Activated CD8-positive, alpha-beta T cell treated with anti-CD3 and anti-CD28 coated beads for 36 hours (primary cell): ENCODE data around the gene BSDC1. TPM values are rescaled to one million over a fixed set of nuclear protein-coding genes. Genes with fewer than 3 reads are reported as not detected.
A peak's percentile ranks its signal among the peaks of the same experiment; 100 is the strongest.
"Not testable (repeated sequence)": the region's sequence is repeated elsewhere in the genome, so short reads cannot be mapped to it uniquely, and the experiment has no call there.

ENCODE experiments used
- ATAC-seq: fragments of 200-7000 bp; cut with Tn5 transposase; one replicate; pipeline ENCODE4 v1.10.0; 2021; ENCODE audit warnings: mild to moderate bottlenecking, moderate library complexity
- CTCF ChIA-PET: fragments of 350-600 bp; sonication (Branson Sonifier 250); formaldehyde crosslinking; loops from one replicate; lab custom pipeline; 2021; ENCODE audit warnings: antibody characterized with exemption; lab: Charles Lee
- POLR2A ChIA-PET: fragments of 350-600 bp; sonication (Branson Sonifier 250); formaldehyde crosslinking; loops from one replicate; lab custom pipeline; 2021; ENCODE audit warnings: antibody characterized with exemption; lab: Charles Lee
- DNase-seq: peaks from one replicate; pipeline ENCODE4 v3.0.0-alpha.2; 2020
- H3K27ac Mint-ChIP-seq: one replicate; pipeline ENCODE4 v1.8.0; 2021; ENCODE audit warnings: mild to moderate bottlenecking, mixed read lengths
- H3K27me3 Mint-ChIP-seq: one replicate; pipeline ENCODE4 v1.8.0; 2021; ENCODE audit warnings: mixed read lengths
- H3K36me3 Mint-ChIP-seq: one replicate; pipeline ENCODE4 v1.8.0; 2021; ENCODE audit warnings: low read depth, mixed read lengths
- H3K4me1 Mint-ChIP-seq: one replicate; pipeline ENCODE4 v1.8.0; 2021; ENCODE audit warnings: low read depth, mixed read lengths
- H3K4me3 Mint-ChIP-seq: one replicate; pipeline ENCODE4 v1.8.0; 2021; ENCODE audit warnings: mild to moderate bottlenecking, moderate library complexity, mixed read lengths
- H3K9me3 Mint-ChIP-seq: one replicate; pipeline ENCODE4 v1.8.0; 2021; ENCODE audit warnings: mixed read lengths
- intact Hi-C: fragments of 100-400 bp; cut with micrococcal nuclease; formaldehyde crosslinking; loops from one replicate; pipeline ENCODE4 v1.10.0; 2022
- total RNA-seq, 2 experiments: library from RNA; stranded (reverse); gene quantifications; one replicate each; pipeline ENCODE4 v1.2.3, GENCODE V29; 2021
- TF ChIP-seq, protein P1 (sequence below): fragments of 200-600 bp; IDR thresholded peaks from one replicate; pipeline ENCODE4 v1.8.0; 2022; ENCODE audit warnings: antibody characterized with exemption, mild to moderate bottlenecking

Gene BSDC1
- total RNA-seq, 2 experiments from 2014 or later = 30.6 to 33.3 TPM

DNA sequence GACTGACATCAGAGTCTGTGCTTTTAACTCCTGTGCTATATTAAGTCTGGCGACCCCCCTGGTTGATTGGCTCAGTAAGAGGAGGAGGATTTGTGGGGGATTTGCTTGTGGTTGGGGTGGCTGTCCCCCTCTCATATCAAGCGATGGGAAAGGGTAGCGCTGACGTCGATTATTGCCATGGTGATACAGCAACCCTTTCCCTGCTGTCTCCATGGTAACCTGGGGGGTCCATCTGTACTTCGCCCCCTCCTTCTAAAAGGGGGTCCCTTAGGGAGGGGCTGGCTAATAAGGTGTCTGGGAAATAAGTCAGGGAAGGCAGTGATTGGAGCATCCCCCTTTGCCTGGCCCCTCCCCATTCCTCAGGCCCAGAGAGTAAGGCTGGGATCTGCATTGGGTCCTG, 36.6 kb downstream of the BSDC1 start:
- intact Hi-C loops = no loop called here
- DNase-seq (no peak), ATAC-seq (no peak)
- TF ChIP-seq, protein P1, sequence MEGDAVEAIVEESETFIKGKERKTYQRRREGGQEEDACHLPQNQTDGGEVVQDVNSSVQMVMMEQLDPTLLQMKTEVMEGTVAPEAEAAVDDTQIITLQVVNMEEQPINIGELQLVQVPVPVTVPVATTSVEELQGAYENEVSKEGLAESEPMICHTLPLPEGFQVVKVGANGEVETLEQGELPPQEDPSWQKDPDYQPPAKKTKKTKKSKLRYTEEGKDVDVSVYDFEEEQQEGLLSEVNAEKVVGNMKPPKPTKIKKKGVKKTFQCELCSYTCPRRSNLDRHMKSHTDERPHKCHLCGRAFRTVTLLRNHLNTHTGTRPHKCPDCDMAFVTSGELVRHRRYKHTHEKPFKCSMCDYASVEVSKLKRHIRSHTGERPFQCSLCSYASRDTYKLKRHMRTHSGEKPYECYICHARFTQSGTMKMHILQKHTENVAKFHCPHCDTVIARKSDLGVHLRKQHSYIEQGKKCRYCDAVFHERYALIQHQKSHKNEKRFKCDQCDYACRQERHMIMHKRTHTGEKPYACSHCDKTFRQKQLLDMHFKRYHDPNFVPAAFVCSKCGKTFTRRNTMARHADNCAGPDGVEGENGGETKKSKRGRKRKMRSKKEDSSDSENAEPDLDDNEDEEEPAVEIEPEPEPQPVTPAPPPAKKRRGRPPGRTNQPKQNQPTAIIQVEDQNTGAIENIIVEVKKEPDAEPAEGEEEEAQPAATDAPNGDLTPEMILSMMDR = no peak
- Mint-ChIP-seq H3K36me3 (peaks cover 1% of the 10 kb centered on the region), H3K4me3 (no peak overlapping the region), H3K27ac (no peak overlapping the region), H3K27me3 (no peaks in the 10 kb centered on the region), H3K4me1 (peaks cover 30% of the 10 kb centered on the region), H3K9me3 (no peaks in the 10 kb centered on the region)
- POLR2A ChIA-PET = no interaction called here
- CTCF ChIA-PET = interaction anchor here (0.7 to 1.1 kb wide), 3 partner anchors 8 to 36 kb away, joined by 3 read pairs; no protein-coding TSS in a partner anchor

GRCh38 chr1:32356478-32356877, 37.8 kb downstream of the BSDC1 start:
- no peaks in the 10 kb centered on the region for H3K36me3 Mint-ChIP-seq
- H3K4me1 Mint-ChIP-seq = peaks cover 30% of the 10 kb centered on the region
- TF ChIP-seq, protein P1 = no peak
- DNase-seq (no peak), ATAC-seq (no peak)
- ChIA-PET CTCF (no interaction called here), POLR2A (no interaction called here)
- no peak overlapping the region for H3K27ac Mint-ChIP-seq
- H3K9me3 Mint-ChIP-seq = no peaks in the 10 kb centered on the region
- no peaks in the 10 kb centered on the region for H3K27me3 Mint-ChIP-seq
- H3K4me3 Mint-ChIP-seq = no peak overlapping the region
- intact Hi-C loops = no loop called here

GRCh38 chr1:32355778-32356177, 38.5 kb downstream of the BSDC1 start:
- H3K4me1 Mint-ChIP-seq = peaks cover 29% of the 10 kb centered on the region
- ATAC-seq, H3K4me3 Mint-ChIP-seq, H3K36me3 Mint-ChIP-seq, H3K27ac Mint-ChIP-seq, intact Hi-C loops, H3K27me3 Mint-ChIP-seq, H3K9me3 Mint-ChIP-seq, DNase-seq: not testable (repeated sequence)
- ChIA-PET CTCF (interaction anchor here (4.3 kb wide), 1 partner anchor 19 kb away, joined by 17 read pairs; the partner anchor contains the start of gene MARCKSL1), POLR2A (interaction anchor here (0.9 to 6.7 kb wide), 4 partner anchors 15 to 422 kb away, joined by 3 to 39 read pairs (median 4); partner anchors contain the start of gene MARCKSL1)

- ATAC-seq = no peak
- intact Hi-C loops = no loop called here
- Mint-ChIP-seq H3K4me1 (peaks cover 29% of the 10 kb centered on the region), H3K9me3 (peaks cover 6% of the 10 kb centered on the region), H3K27ac (no peak overlapping the region), H3K4me3 (no peak overlapping the region), H3K27me3 (no peaks in the 10 kb centered on the region), H3K36me3 (no peaks in the 10 kb centered on the region)
- no peak for DNase-seq
- ChIA-PET CTCF (interaction anchor here (0.8 to 4.3 kb wide), 2 partner anchors 18 to 139 kb away, joined by 3 to 17 read pairs; partner anchors contain the start of gene MARCKSL1), POLR2A (interaction anchor here (0.6 to 6.7 kb wide), 4 partner anchors 17 to 40 kb away, joined by 3 to 39 read pairs (median 6); partner anchors contain the start of genes BSDC1 and MARCKSL1)
- TF ChIP-seq, protein P1 = no peak
Measured at GRCh38 chr1:32353886-32354570, 40.2 kb downstream of the BSDC1 start.

DNA sequence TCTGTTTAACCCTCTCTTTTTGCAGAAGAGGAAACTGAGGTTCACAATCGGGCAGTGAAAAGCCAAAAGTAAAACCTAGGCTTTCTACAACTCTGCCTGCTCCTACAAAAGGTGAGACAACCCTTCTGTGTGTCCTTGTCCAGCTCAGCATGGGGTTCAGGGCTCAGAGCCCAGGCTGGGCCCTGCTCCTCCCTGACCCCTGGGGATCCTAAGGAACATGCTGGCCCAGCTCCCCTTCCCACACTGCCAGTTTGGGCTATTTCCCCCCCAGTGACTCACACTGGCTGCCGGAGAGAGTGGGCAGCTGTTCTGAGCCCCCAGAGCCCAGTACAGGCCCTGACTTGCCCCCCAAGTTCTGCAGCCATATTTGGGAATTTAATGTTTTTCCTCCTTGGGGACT, 40.8 kb downstream of the BSDC1 start:
- no peaks in the 10 kb centered on the region for H3K36me3 Mint-ChIP-seq
- TF ChIP-seq, protein P1 = no peak
- POLR2A ChIA-PET = interaction anchor here (0.6 to 6.7 kb wide), 5 partner anchors 11 to 41 kb away, joined by 3 to 39 read pairs (median 7); partner anchors contain the start of genes BSDC1 and MARCKSL1
- intact Hi-C loops = no loop called here
- CTCF ChIA-PET = interaction anchor here (0.8 to 4.3 kb wide), 3 partner anchors 17 to 138 kb away, joined by 3 to 17 read pairs (median 5); partner anchors contain the start of gene MARCKSL1
- peaks cover 6% of the 10 kb centered on the region for H3K9me3 Mint-ChIP-seq
- no peak for DNase-seq
- ATAC-seq = no peak
- peak overlapping the region; percentile 22 for H3K4me3 Mint-ChIP-seq
- H3K4me1 Mint-ChIP-seq = peaks cover 35% of the 10 kb centered on the region
- no peak overlapping the region for H3K27ac Mint-ChIP-seq
- H3K27me3 Mint-ChIP-seq = no peaks in the 10 kb centered on the region
